Right cardiac atrium (tissue), 5 donors: ENCODE data around the gene MPO. TPM values are rescaled to one million over a fixed set of nuclear protein-coding genes. Genes with fewer than 3 reads are reported as not detected.

Source experiments
- ATAC-seq, 2 donors: fragments of 200-7000 bp; cut with Tn5 transposase; one replicate each; pipeline versions ENCODE4 v1.8.0 to v1.9.1; 2020; ENCODE audit warnings: moderate library complexity in 2 of 2, mild to moderate bottlenecking in 1 of 2
- DNase-seq, 3 donors: peaks; one replicate each; pipeline ENCODE4 v3.0.0-alpha.2; 2020
- H3K27ac ChIP-seq: one replicate; pipeline ENCODE4 v1.5.1; 2013; ENCODE audit warnings: mild to moderate bottlenecking, low read length, control low read depth, moderate library complexity
- H3K27me3 ChIP-seq: one replicate; pipeline ENCODE4 v1.6.1; 2013; ENCODE audit not compliant: control insufficient read depth, insufficient read depth
- H3K4me1 ChIP-seq: one replicate; pipeline ENCODE4 v1.6.1; 2013; ENCODE audit warnings: low read length; ENCODE audit not compliant: control insufficient read depth, insufficient read depth
- H3K4me3 ChIP-seq: one replicate; pipeline ENCODE4 v1.5.1; 2013; ENCODE audit warnings: low read length, control low read depth
- H3K9me3 ChIP-seq: one replicate; pipeline ENCODE4 v1.6.1; 2013; ENCODE audit warnings: low read length; ENCODE audit not compliant: control insufficient read depth
- WGBS: extraction: QIAGEN DNeasy Blood & Tissue Kit; methylation state at CpG from one replicate; pipeline ENCODE4 v1.1.7; 2013; 5-methylcytosine and 5-hydroxymethylcytosine counted together
- intact Hi-C, 4 donors: fragments of 100-400 bp; cut with DNase I; formaldehyde crosslinking; loops; one replicate each; pipeline versions ENCODE4 v1.11.0 to v1.14.0; 2022 to 2023
- polyA plus RNA-seq: library from polyadenylated mRNA; stranded (reverse); fragments of 200-250 nt; gene quantifications from one replicate; pipeline ENCODE4 v1.2.3, GENCODE V29; 2013
- total RNA-seq, 4 donors: library from RNA; stranded (reverse); fragmentation: NEBNext Ultra II Directional; extraction: Animal tissue kit (Norgen Biotek cat#: 25700); gene quantifications; one replicate each; pipeline ENCODE4 v1.2.1, GENCODE V29; 2021
- donor health status: healthy with polysubstance abuse.
- donor health status: DM: no; HTN: yes; CAD: no.
- donor health status: DM: no; HTN: no; CAD: no.
- donor health status: DM: no; HTN: yes; CAD: no; lungs with severe emphysema.
- donor health status: DM: yes; HTN: yes; CAD: no.

The MPO gene
- total and polyA plus RNA-seq, 5 donors, result 0.06 to 0.50 (median 0.11) TPM

GRCh38 chr17:58283674-58284612, 3.2 kb upstream of the MPO start:
- H3K27ac ChIP-seq, result no peak overlapping the region
- DNase-seq (no peak), ATAC-seq (no peak)
- H3K27me3 ChIP-seq, result no peaks in the 10 kb centered on the region
- no peaks in the 10 kb centered on the region for H3K4me1 ChIP-seq
- WGBS, result 66% methylated on average over 12 of the region's 12 CpGs
- H3K4me3 ChIP-seq, result no peak overlapping the region
- intact Hi-C loops, result no loop called here
- no peaks in the 10 kb centered on the region for H3K9me3 ChIP-seq

DNA sequence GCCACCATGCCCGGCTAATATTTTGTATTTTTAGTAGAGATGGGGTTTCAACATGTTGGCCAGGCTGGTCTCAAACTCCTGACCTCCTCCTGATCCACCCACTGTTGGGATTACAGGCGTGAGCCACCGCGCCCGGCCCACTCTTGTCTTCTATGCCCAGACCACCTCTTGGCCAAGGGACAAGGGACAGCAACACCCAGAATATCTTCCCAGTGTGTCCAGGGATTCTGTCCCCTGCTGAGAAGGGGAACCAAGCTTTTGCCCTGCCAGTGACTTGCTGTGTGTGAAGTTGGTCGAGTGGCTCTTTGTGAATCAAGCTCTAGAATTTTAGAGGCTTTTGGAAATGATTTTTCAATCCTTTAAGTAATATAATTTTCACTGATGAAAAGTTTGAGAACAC, 1.7 kb upstream of the MPO start:
- 85% methylated on average over 6 of the region's 6 CpGs for WGBS
- no peaks in the 10 kb centered on the region for H3K4me1 ChIP-seq
- intact Hi-C loops, result no loop called here
- no peaks in the 10 kb centered on the region for H3K9me3 ChIP-seq
- no peak for ATAC-seq
- no peak overlapping the region for H3K27ac ChIP-seq
- no peaks in the 10 kb centered on the region for H3K27me3 ChIP-seq
- DNase-seq, result no peak
- H3K4me3 ChIP-seq, result no peak overlapping the region

GRCh38 chr17:58281511-58282011, 826 bp upstream of the MPO start:
- Histone ChIP-seq H3K9me3 (no peaks in the 10 kb centered on the region), H3K27ac (no peak overlapping the region), H3K4me3 (no peak overlapping the region), H3K27me3 (no peaks in the 10 kb centered on the region), H3K4me1 (no peaks in the 10 kb centered on the region)
- WGBS, result 24% methylated on average over 2 of the region's 2 CpGs
- DNase-seq, result no peak
- intact Hi-C loops, result no loop called here
- no peak for ATAC-seq

DNA sequence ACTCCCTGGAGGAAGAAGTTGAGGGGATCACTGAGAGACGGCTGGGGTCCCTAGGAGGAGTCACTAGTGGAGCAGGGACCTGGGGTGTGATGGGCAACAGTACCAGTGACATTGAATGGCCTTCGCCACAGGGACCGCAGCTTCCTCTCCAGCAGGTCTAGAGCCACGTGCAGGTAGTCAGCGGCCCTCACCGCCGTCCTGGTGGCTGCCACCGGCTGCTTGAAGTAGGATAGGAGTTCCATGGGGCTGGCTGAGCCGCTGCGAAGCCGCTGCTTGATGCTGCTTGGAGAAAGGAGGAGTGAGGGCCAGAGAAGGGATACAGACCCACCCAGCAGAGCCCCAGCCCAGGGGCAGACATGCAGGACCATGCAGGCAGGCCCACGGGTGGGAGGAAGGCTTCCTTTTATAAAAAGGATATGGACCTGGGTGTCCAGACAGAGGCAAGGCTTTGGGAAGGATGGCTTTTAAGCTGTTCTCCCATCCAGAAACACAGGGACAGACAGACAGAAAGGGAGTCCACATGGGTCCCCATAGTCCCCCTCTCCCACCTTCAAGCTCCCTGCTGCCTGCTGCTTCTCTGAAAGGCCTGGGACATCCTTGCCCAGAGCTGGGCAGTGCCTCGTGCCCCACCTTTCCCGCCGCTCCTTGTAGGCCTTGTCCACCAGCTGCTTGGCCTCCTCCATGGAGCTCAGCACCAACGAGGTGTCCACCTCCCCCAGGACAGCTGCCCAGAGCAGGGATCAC, 827 bp downstream of the MPO start:
- ATAC-seq, result no peak
- intact Hi-C loops, result no loop called here
- Histone ChIP-seq H3K4me3 (no peak overlapping the region), H3K27ac (no peak overlapping the region), H3K9me3 (no peaks in the 10 kb centered on the region), H3K27me3 (no peaks in the 10 kb centered on the region), H3K4me1 (no peaks in the 10 kb centered on the region)
- WGBS, result 67% methylated on average over 16 of the region's 16 CpGs
- no peak for DNase-seq

- WGBS, result 9% methylated on average over 60 of the region's 60 CpGs
- ATAC-seq (peak; percentile 72 to 90), DNase-seq (peak; percentile 79 to 85 (median 84))
- no peaks in the 10 kb centered on the region for H3K4me1 ChIP-seq
- no peaks in the 10 kb centered on the region for H3K9me3 ChIP-seq
- intact Hi-C loops, result no loop called here
- H3K27ac ChIP-seq, result no peak overlapping the region
- H3K4me3 ChIP-seq, result peak overlapping the region; percentile 1
- H3K27me3 ChIP-seq, result no peaks in the 10 kb centered on the region
Measured at GRCh38 chr17:58279016-58279711, 1.6 kb downstream of the MPO start.

GRCh38 chr17:58278661-58279015, 2.1 kb downstream of the MPO start:
- 22% methylated on average over 5 of the region's 5 CpGs for WGBS
- H3K27me3 ChIP-seq, result no peaks in the 10 kb centered on the region
- intact Hi-C loops, result no loop called here
- H3K4me3 ChIP-seq, result peak overlapping the region; percentile 1
- ATAC-seq, result peak; percentile 85 to 90
- H3K9me3 ChIP-seq, result no peaks in the 10 kb centered on the region
- no peak overlapping the region for H3K27ac ChIP-seq
- peak; percentile 78 to 86 (median 81) for DNase-seq
- H3K4me1 ChIP-seq, result no peaks in the 10 kb centered on the region

DNA sequence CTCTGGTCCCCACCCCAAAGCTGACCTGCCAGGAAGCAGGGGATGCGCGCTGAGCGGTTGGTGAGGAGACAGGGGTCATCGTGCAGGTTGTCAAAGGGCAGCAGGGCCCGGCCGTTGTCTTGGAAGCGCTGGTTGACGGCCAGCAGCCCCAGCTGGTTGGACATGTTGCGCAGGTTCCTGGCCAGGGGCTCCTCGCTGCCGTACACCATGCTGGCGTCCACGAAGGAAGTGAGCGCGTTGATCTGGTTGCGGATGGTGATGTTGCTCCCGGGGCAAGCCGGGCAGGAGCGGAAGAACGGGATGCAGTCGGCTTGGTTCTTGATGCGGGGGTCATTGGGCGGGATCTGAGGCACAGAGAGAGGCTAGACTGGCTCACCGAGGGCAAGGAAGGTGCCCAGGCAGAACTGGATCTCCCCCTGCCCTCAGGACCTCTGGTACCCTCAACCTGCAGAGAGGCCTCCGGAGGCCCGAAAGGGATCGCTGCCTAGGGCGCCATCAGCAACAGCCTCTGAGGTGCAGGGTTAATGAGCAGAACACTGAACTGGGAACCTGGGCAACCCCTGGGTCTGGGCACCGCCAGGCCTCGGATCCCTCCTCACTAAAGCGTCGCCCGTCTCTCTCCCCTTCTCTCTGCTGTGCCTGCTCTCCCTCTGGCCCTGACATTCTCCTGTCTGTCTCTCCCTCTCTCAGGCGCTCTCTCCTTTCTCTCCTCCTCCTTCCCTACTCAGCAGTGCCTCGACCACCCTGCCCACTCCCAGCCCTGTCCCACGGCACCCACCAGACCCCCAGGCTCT, 2.7 kb downstream of the MPO start:
- ATAC-seq (no peak), DNase-seq (no peak)
- Histone ChIP-seq H3K4me3 (no peak overlapping the region), H3K27ac (no peak overlapping the region), H3K27me3 (no peaks in the 10 kb centered on the region), H3K4me1 (no peaks in the 10 kb centered on the region), H3K9me3 (no peaks in the 10 kb centered on the region)
- WGBS, result 88% methylated on average over 36 of the region's 36 CpGs
- intact Hi-C loops, result no loop called here

- H3K4me1 ChIP-seq, result no peaks in the 10 kb centered on the region
- no peaks in the 10 kb centered on the region for H3K9me3 ChIP-seq
- H3K4me3 ChIP-seq, result no peak overlapping the region
- intact Hi-C loops, result no loop called here
- ATAC-seq (no peak), DNase-seq (no peak)
- no peaks in the 10 kb centered on the region for H3K27me3 ChIP-seq
- 62% methylated on average over 5 of the region's 5 CpGs for WGBS
- no peak overlapping the region for H3K27ac ChIP-seq
Measured at GRCh38 chr17:58277107-58277801, 3.5 kb downstream of the MPO start.

GRCh38 chr17:58276423-58276822, 4.3 kb downstream of the MPO start:
- 44% methylated on average over 2 of the region's 2 CpGs for WGBS
- intact Hi-C loops, result no loop called here
- ATAC-seq (no peak), DNase-seq (no peak)
- no peaks in the 10 kb centered on the region for H3K4me1 ChIP-seq
- no peaks in the 10 kb centered on the region for H3K9me3 ChIP-seq
- H3K27me3 ChIP-seq, result no peaks in the 10 kb centered on the region
- no peak overlapping the region for H3K4me3 ChIP-seq
- no peak overlapping the region for H3K27ac ChIP-seq

DNA sequence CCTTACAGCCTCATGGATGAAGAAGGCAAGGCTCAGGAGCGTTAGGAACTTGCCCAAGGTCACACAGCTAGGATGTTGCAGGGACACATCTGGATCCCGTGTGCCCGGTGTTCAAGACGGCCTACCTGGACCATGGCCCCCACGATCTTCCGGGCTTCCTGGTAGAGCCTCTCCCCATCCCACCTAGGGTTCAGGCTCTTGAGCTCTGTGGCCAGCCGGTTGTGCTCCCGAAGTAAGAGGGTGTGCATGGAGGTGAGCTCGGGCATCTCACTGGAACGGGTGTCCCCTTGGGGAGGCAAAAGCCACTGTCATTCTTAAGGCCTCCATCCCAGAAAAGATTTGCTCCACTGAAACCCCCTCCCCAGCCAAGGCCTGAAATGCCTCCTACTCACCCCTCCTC, 5.3 kb downstream of the MPO start:
- whole genome bisulfite sequencing, result 86% methylated on average over 10 of the region's 10 CpGs
- ATAC-seq (no peak), DNase-seq (no peak)
- intact Hi-C loops, result no loop called here
- Histone ChIP-seq H3K4me3 (no peak overlapping the region), H3K27me3 (no peaks in the 10 kb centered on the region), H3K4me1 (no peaks in the 10 kb centered on the region), H3K27ac (no peak overlapping the region), H3K9me3 (no peaks in the 10 kb centered on the region)
